HG03095 (cell line): Measurements from ENCODE around the gene ADAMTSL3.

Experiments used
- ATAC-seq: cut with Tn5 transposase; IDR thresholded peaks from one replicate; pipeline ENCODE4 v1.9.1; 2021; ENCODE audit warnings: moderate library complexity; ENCODE audit not compliant: unreplicated experiment

ADAMTSL3 gene

DNA sequence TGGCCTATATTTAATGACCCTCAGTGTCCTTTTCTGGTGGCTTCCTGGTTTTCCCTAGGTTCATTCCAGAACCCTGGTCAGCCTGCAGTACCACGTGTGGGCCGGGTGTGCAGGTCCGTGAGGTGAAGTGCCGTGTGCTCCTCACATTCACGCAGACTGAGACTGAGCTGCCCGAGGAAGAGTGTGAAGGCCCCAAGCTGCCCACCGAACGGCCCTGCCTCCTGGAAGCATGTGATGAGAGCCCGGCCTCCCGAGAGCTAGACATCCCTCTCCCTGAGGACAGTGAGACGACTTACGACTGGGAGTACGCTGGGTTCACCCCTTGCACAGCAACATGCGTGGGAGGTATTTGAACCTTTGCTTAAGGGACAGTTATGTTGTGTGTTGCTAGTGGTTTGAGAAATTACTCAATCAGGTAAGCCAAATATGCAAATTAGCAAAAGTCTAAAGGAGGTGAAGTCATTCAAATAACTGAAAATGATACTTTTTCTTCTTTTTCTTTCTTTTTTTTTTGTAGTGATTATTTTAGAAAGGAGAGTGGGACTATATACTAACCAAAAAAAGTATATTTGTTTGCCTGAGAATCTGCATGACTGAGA lies 259.2 kb downstream of the ADAMTSL3 start:
- ATAC-seq: no peak

- no peak for ATAC-seq
These were observed 261.0 kb downstream of the ADAMTSL3 start for GRCh38 chr15:83914906-83915305.

GRCh38 chr15:83917432-83917831 lies 263.5 kb downstream of the ADAMTSL3 start:
- no peak for ATAC-seq

- no peak for ATAC-seq
These were observed 264.1 kb downstream of the ADAMTSL3 start for GRCh38 chr15:83918011-83918410.

- peak; percentile 77 for ATAC-seq
These were observed 265.5 kb downstream of the ADAMTSL3 start for GRCh38 chr15:83919319-83919830.

DNA sequence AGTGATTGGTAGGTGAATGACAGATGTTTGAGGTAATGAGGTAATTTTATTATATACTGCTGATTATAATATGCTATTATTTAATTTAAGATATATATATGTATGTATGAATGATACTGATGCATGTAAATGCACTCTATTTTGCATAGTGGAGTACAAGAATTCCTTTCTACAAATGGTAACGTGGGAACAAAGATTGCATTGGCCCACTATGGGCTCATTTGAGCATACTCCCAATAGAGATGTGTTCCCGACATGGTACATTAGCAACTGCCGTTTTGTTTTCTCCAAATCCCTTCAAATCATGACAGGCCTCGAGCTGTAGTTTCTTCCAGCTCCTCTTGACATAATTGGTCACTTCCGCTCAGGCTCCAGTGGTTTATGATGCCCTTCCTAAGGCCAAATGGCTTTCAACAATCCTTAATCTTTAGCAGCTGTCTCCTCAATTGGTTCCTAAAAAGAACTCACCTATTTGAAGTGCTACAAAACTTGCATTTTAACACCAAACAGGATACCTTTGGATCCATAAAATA lies 266.1 kb downstream of the ADAMTSL3 start:
- no peak for ATAC-seq

- ATAC-seq: no peak
These were observed 268.8 kb downstream of the ADAMTSL3 start for GRCh38 chr15:83922649-83923294.

DNA sequence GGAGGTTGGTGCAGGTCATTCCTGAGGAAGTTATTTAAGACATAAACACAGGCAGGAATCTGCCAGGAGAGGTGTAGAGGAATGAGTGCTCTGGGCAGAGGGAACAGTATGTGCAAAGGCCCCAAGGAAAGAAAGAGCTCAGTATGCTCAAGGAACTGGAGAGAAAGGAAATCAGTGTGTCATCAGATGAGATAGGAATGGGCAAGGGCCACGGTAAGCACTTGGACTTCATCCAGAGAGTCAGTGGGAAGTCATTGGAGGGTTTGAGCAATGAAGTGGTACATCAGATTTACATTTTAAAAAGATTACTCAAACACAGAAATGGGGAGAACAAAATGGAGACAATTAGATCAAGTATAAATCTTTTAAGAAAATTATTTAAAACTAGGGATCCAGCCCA lies 272.2 kb downstream of the ADAMTSL3 start:
- ATAC-seq: no peak

- ATAC-seq: peak; percentile 28
These were observed 273.9 kb downstream of the ADAMTSL3 start for GRCh38 chr15:83927704-83928391.

DNA sequence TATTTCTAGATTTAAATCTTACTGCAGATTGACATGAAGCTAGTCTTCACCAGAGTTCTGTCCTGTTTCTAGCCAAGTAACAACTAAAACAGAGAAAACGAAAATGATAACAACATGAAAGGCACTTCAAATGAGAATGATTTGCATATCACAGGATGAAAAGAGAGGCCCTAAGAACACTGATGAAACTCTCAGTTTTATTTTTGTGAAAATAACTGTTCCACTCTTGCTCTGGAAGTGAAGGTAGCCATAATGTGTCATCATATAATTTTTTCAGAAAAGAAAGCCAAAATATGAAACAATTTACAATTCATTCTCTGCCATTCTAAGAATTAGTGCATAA lies 274.4 kb downstream of the ADAMTSL3 start:
- ATAC-seq: peak; percentile 74

- peak; percentile 49 for ATAC-seq
These were observed 275.0 kb downstream of the ADAMTSL3 start for GRCh38 chr15:83928878-83929418.

GRCh38 chr15:83929619-83930018 lies 275.7 kb downstream of the ADAMTSL3 start:
- no peak for ATAC-seq

GRCh38 chr15:83930392-83931212 lies 276.7 kb downstream of the ADAMTSL3 start:
- ATAC-seq: no peak

- ATAC-seq: no peak
These were observed 281.9 kb downstream of the ADAMTSL3 start for GRCh38 chr15:83935774-83936173.

DNA sequence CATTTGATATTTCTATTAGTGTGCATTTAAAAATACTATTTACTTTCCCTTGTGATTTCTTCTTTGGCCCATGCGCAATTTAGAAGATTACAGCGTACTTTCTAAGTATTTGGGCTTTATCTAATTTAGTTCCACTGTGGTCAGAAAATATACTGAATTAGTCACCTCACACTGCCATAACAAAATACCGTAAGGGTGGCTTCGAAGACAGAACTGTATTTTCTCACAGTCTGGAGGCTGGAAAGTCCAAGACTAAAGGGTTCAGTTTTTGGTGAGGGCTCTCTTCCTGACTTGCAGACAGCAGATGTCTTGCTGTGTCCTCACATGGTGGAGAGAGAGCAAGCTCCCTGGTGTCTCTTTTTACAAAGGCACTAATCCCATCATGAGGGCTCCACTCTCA lies 286.2 kb downstream of the ADAMTSL3 start:
- ATAC-seq: no peak

GRCh38 chr15:83943043-83943442 lies 289.1 kb downstream of the ADAMTSL3 start:
- ATAC-seq: no peak

DNA sequence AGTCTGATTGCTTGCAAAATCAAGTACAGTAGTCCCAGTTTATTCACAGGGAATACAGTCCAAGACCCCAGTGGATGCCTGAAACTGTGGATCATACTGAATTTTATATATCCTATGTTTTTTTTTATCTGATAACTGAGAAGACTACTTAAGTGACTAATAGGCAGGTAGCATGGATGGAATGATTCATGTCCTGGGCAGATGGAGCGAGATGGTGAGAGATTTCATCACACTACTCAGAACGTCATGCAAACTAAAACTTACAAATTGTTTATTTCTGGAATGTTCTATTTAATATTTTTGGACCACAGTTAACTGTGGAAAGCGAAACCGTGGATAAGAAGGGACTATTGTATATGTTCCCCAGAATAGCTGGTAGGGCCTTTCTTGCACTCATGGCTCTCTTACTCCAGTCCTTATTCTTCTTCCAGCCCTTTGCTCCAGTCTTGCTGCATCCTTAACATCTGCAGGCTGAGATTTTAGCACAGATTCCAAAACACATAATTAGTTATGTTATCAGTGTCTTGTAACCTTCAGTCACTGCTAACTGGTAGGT lies 290.0 kb downstream of the ADAMTSL3 start:
- ATAC-seq: no peak

GRCh38 chr15:83947156-83947555 lies 293.2 kb downstream of the ADAMTSL3 start:
- no peak for ATAC-seq

- no peak for ATAC-seq
These were observed 300.6 kb downstream of the ADAMTSL3 start for GRCh38 chr15:83954506-83954905.

GRCh38 chr15:83955806-83956265 lies 301.9 kb downstream of the ADAMTSL3 start:
- ATAC-seq: peak; percentile 95
